HepG2 (cell line): ENCODE results near the gene SNRPN. TPM values are rescaled to one million over a fixed set of nuclear protein-coding genes. Genes with fewer than 3 reads are reported as not detected.
A peak's percentile ranks its signal among the peaks of the same experiment; 100 is the strongest.

Source experiments
- ATAC-seq: fragments of 200-7000 bp; cut with Tn5 transposase; 3 replicates; pipeline ENCODE4 v1.9.1; 2020; ENCODE audit warnings: mild to moderate bottlenecking, moderate library complexity
- BruUV-seq: library from RNA; stranded (reverse); fragments of 400-500 nt; replicated peaks from 2 replicates; lab custom pipeline; 2021; lab: Mats Ljungman, UMichigan
- CTCF ChIA-PET: fragments of 300-600 bp; formaldehyde crosslinking; extraction: SDS; loops from one replicate; lab custom pipeline; 2021; ENCODE audit warnings: low total read pairs, inconsistent platforms, low intra/inter-chr PET ratio; lab: Yijun Ruan, JAX
- POLR2A ChIA-PET: fragments of 350-600 bp; sonication (Branson Sonifier 250); formaldehyde crosslinking; loops from one replicate; lab custom pipeline; 2020; ENCODE audit warnings: antibody characterized with exemption, inconsistent platforms; lab: Yijun Ruan, JAX
- DNase-seq: peaks from one replicate; pipeline ENCODE4 v3.0.0-alpha.2; 2015; ENCODE audit warnings: low spot score
- FAIRE-seq: peaks from 3 replicates; lab custom pipeline; 2011; peaks lifted over from hg19 to GRCh38; lab: Jason Lieb, UNC
- H2AFZ ChIP-seq: one replicate; pipeline ENCODE4 v1.6.1; 2011; ENCODE audit warnings: low read length, inconsistent platforms
- H3K27ac ChIP-seq: fragments of 300-600 bp; 3 replicates; pipeline ENCODE4 v1.8.0; 2011; ENCODE audit warnings: mixed run types, mild to moderate bottlenecking, mixed read lengths, low read length, inconsistent platforms; ENCODE audit not compliant: insufficient read depth; ENCODE audit errors: extremely low read length
- H3K27me3 ChIP-seq, 2 experiments: fragments of 200-600 bp in 1 of 2; 2 replicates in 1 of 2; 3 replicates in 1 of 2; pipeline versions ENCODE4 v1.6.0 to v1.8.0; 2011; ENCODE audit warnings: low read length in 2 of 2, mild to moderate bottlenecking in 2 of 2, moderate library complexity in 2 of 2, inconsistent platforms in 1 of 2; ENCODE audit not compliant: insufficient read depth in 2 of 2, control insufficient read depth in 1 of 2
- H3K36me3 ChIP-seq, 2 experiments: fragments of 200-600 bp in 1 of 2; replicated peaks in 1 of 2; 2 replicates in 1 of 2; 3 replicates in 1 of 2; pipeline versions ENCODE4 v1.5.1 to v1.8.0; 2011; ENCODE audit warnings: low read length in 2 of 2, inconsistent platforms in 1 of 2; ENCODE audit not compliant: insufficient read depth in 2 of 2, control insufficient read depth in 1 of 2
- H3K4me1 ChIP-seq: 2 replicates; pipeline ENCODE4 v1.5.1; 2012; ENCODE audit warnings: low read length, inconsistent platforms; ENCODE audit not compliant: insufficient read depth
- H3K4me2 ChIP-seq: 2 replicates; pipeline ENCODE4 v1.6.0; 2011; ENCODE audit warnings: low read depth, low read length, inconsistent platforms
- H3K4me3 ChIP-seq, 3 experiments: fragments of 200-600 bp in 1 of 3; sonication (generic), shearing (Covaris generic) in 1 of 3; replicated peaks in 1 of 3; 2 replicates each; pipeline ENCODE4 v1.5.1; 2011 to 2016; ENCODE audit warnings: low read length in 3 of 3, inconsistent platforms in 2 of 3, low read depth in 2 of 3, mild to moderate bottlenecking in 2 of 3, control low read depth in 1 of 3, mixed read lengths in 1 of 3; ENCODE audit not compliant: insufficient read depth in 1 of 3
- H3K79me2 ChIP-seq: one replicate; pipeline ENCODE4 v1.6.1; 2011; ENCODE audit warnings: low read length, inconsistent platforms; ENCODE audit not compliant: insufficient read depth
- H3K9ac ChIP-seq: 2 replicates; pipeline ENCODE4 v1.6.0; 2011; ENCODE audit warnings: mild to moderate bottlenecking, low read depth, low read length, inconsistent platforms; ENCODE audit not compliant: insufficient read depth
- H3K9me3 ChIP-seq: 2 replicates; pipeline ENCODE4 v1.5.1; 2012; ENCODE audit warnings: mild to moderate bottlenecking, low read length
- H4K20me1 ChIP-seq: 2 replicates; pipeline ENCODE4 v1.6.0; 2011; ENCODE audit warnings: inconsistent platforms, mild to moderate bottlenecking, low read length, moderate library complexity; ENCODE audit not compliant: insufficient read depth
- ARNT ChIP-seq: fragments of 450-650 bp; IDR thresholded peaks from 2 replicates; pipeline ENCODE4 v1.6.1; 2017
- EP300 ChIP-seq, 3 experiments: sonication (generic) in 1 of 3; formaldehyde crosslinking in 1 of 3; IDR thresholded peaks; 2 replicates each; pipeline versions ENCODE4 v1.5.1 to v1.6.1; 2011 to 2020; ENCODE audit warnings: low read depth in 2 of 3, low read length in 2 of 3, borderline replicate concordance in 1 of 3, improper control_type of control experiment in 1 of 3, mild to moderate bottlenecking in 1 of 3, missing genetic modification reagents in 1 of 3, moderate library complexity in 1 of 3
- FOXA1 ChIP-seq, 2 experiments: fragments of 450-650 bp in 1 of 2; sonication (generic) in 1 of 2; formaldehyde crosslinking in 1 of 2; IDR thresholded peaks; 2 replicates each; pipeline versions ENCODE4 v1.4.0 to v1.6.1; 2016 to 2020; ENCODE audit warnings: missing genetic modification reagents in 1 of 2
- FOXO1 ChIP-seq: sonication (generic); formaldehyde crosslinking; IDR thresholded peaks from 2 replicates; pipeline ENCODE4 v1.4.0; 2020; ENCODE audit warnings: missing genetic modification reagents
- GATA4 ChIP-seq: sonication (generic); IDR thresholded peaks from 2 replicates; pipeline ENCODE4 v1.6.1; 2016; ENCODE audit warnings: antibody characterized with exemption, low read depth, borderline replicate concordance
- HNF4A ChIP-seq: sonication (generic); formaldehyde crosslinking; IDR thresholded peaks from 2 replicates; pipeline ENCODE4 v1.4.0; 2020; ENCODE audit warnings: missing genetic modification reagents
- HNF4G ChIP-seq, 2 experiments: sonication (generic) in 1 of 2; formaldehyde crosslinking in 1 of 2; IDR thresholded peaks; 2 replicates each; pipeline versions ENCODE4 v1.4.0 to v1.6.1; 2011 to 2020; ENCODE audit warnings: borderline replicate concordance in 2 of 2, low read depth in 2 of 2, mild to moderate bottlenecking in 2 of 2, low read length in 1 of 2, missing genetic modification reagents in 1 of 2, moderate library complexity in 1 of 2
- HOXA5 ChIP-seq: sonication (generic); formaldehyde crosslinking; IDR thresholded peaks from 2 replicates; pipeline ENCODE4 v1.4.0; 2020; ENCODE audit warnings: missing genetic modification reagents
- MEIS2 ChIP-seq: sonication (generic); formaldehyde crosslinking; IDR thresholded peaks from 2 replicates; pipeline ENCODE4 v1.9.0; 2021; ENCODE audit warnings: mild to moderate bottlenecking, missing genetic modification reagents
- NCOA2 ChIP-seq: sonication (generic); formaldehyde crosslinking; IDR thresholded peaks from 2 replicates; pipeline ENCODE4 v1.8.0; 2022; ENCODE audit warnings: inconsistent platforms
- PHF21A ChIP-seq: sonication (generic); formaldehyde crosslinking; IDR thresholded peaks from 2 replicates; pipeline ENCODE4 v1.5.0; 2020; ENCODE audit warnings: mild to moderate bottlenecking, missing genetic modification reagents
- PPARG ChIP-seq: conservative IDR thresholded peaks from 2 replicates; pipeline ENCODE4 v1.6.1; 2016; ENCODE audit warnings: missing biosample characterization, missing genetic modification reagents
- RXRB ChIP-seq: IDR thresholded peaks from 2 replicates; pipeline ENCODE4 v1.6.1; 2016; ENCODE audit warnings: borderline replicate concordance, missing genetic modification reagents, missing compliant biosample characterization
- SAP130 ChIP-seq: IDR thresholded peaks from 2 replicates; pipeline ENCODE4 v1.6.1; 2016; ENCODE audit warnings: low read depth
- SKI ChIP-seq: fragments of 450-650 bp; IDR thresholded peaks from one replicate; pipeline ENCODE4 v1.6.1; 2018; ENCODE audit warnings: mild to moderate bottlenecking; ENCODE audit not compliant: partially characterized antibody
- ZNF264 ChIP-seq: sonication (generic); formaldehyde crosslinking; IDR thresholded peaks from 2 replicates; pipeline ENCODE4 v1.4.0; 2020; ENCODE audit warnings: missing genetic modification reagents
- ZNF331 ChIP-seq: sonication (generic); formaldehyde crosslinking; IDR thresholded peaks from 2 replicates; pipeline ENCODE4 v1.4.0; 2020; ENCODE audit warnings: missing genetic modification reagents
- ZNF337 ChIP-seq: sonication (generic); formaldehyde crosslinking; IDR thresholded peaks from 2 replicates; pipeline ENCODE4 v1.5.1; 2020; ENCODE audit warnings: missing genetic modification reagents, low read depth, mild to moderate bottlenecking, borderline replicate concordance
- WGBS: methylation state at CpG from one replicate; pipeline ENCODE4 v1.1.6; 2017; ENCODE audit warnings: low lambda C conversion rate; 5-methylcytosine and 5-hydroxymethylcytosine counted together
- in situ Hi-C: cut with HindIII; loops from 2 replicates; pipeline ENCODE4 v1.10.0; 2017; ENCODE audit warnings: low pct_unique_long_range_greater_than_20kb; ENCODE audit not compliant: extremely low pct_ligation_motif_present
- intact Hi-C: fragments of 100-400 bp; cut with micrococcal nuclease; formaldehyde crosslinking; loops from one replicate; pipeline ENCODE4 v1.10.0; 2022; ENCODE audit not compliant: unreplicated experiment
- polyA plus RNA-seq, 8 experiments: library from polyadenylated mRNA; depleted of rRNA in 3 of 8; stranded (reverse) in 7 of 8; unstranded in 1 of 8; fragments of >200 nt; fragmentation: Illumina TruSeq in 4 of 8; extraction: Trizol in 4 of 8; gene quantifications; 2 replicates each; pipeline versions ENCODE4 v1.2.1 to v1.2.3, GENCODE V29; 2011 to 2016; ENCODE audit warnings: low read depth in 4 of 8, missing spikeins in 1 of 8, mixed read lengths in 1 of 8; ENCODE audit not compliant: insufficient read depth in 1 of 8
- total RNA-seq, 5 experiments: library from RNA; depleted of rRNA; stranded (reverse); fragments of >200 nt; fragmentation: Illumina TruSeq; extraction: Trizol; gene quantifications; 2 replicates each; pipeline ENCODE4 v1.2.3, GENCODE V29; 2016; ENCODE audit warnings: low read depth in 1 of 5
- TF ChIP-seq, protein P1 (sequence below): sonication (generic); formaldehyde crosslinking; conservative IDR thresholded peaks from 2 replicates; pipeline ENCODE4 v1.4.0; 2020; ENCODE audit warnings: mild to moderate bottlenecking, missing genetic modification reagents, moderate library complexity

The SNRPN gene
- total and polyA plus RNA-seq, 2 of the 13 experiments (the other 11 are each of a cell fraction or from before 2014, with no cell fraction given) = 133 to 212 TPM

- in situ Hi-C loops (no loop called here), intact Hi-C loops (no loop called here)
- no peak overlapping the region for H3K9ac ChIP-seq
- H3K27me3 ChIP-seq = no peaks in the 10 kb centered on the region
- no peak for DNase-seq
- POLR2A ChIA-PET = interaction anchor here (0.8 kb wide), 1 partner anchor 31 kb away, joined by 3 read pairs; the partner anchor contains the start of genes SNRPN and SNURF
- no peaks in the 10 kb centered on the region for H3K79me2 ChIP-seq
- no TSS peak for BruUV-seq
- no peak overlapping the region for H3K4me3 ChIP-seq
- no peak for FAIRE-seq
- CTCF ChIA-PET = no interaction called here
- peak overlapping the region; percentile 33 for H3K27ac ChIP-seq
- peak; percentile 59 for ATAC-seq
- peaks cover 51% of the 10 kb centered on the region for H3K4me1 ChIP-seq
- H2AFZ ChIP-seq = no peak overlapping the region
- H3K4me2 ChIP-seq = peak overlapping the region; percentile 39; the same call in 1 of the 2 replicates
- no peaks in the 10 kb centered on the region for H3K36me3 ChIP-seq
- no peaks in the 10 kb centered on the region for H4K20me1 ChIP-seq
- H3K9me3 ChIP-seq = peaks cover 50% of the 10 kb centered on the region; the same call in 1 of the 2 replicates
- 5% methylated on average over 3 of the region's 3 CpGs for WGBS
- peak; percentile 31; the same call in 1 of the 2 replicates for TF ChIP-seq SAP130 (CRISPR knock-in tag)
- TF ChIP-seq HNF4G (IDR thresholded peaks at IDR 0.05; ENCODE audit: borderline replicate concordance, low read depth, low read length) = 0 out of 2 replicates have a peak, but pooled peaks have one; percentile 19
- no peak for TF ChIP-seq HNF4G (CRISPR knock-in tag; IDR thresholded peaks at IDR 0.05; ENCODE audit: borderline replicate concordance, low read depth)
- peak; percentile 41; the same call in 1 of the 2 replicates for TF ChIP-seq HNF4A
- TF ChIP-seq RXRB (CRISPR knock-in tag) = 0 out of 2 replicates have a peak, but pooled peaks have one; percentile 7
- TF ChIP-seq HOXA5 (CRISPR knock-in tag) = peak; percentile 94
- peak; percentile 32; the same call in 1 of the 2 replicates for TF ChIP-seq NCOA2 (CRISPR knock-in tag)
- TF ChIP-seq MEIS2 = peak; percentile 86
- peak in 1 of 2 experiments; percentile 24; a peak in 1 of 4 replicates for TF ChIP-seq EP300 (IDR thresholded peaks at IDR 0.05; ENCODE audit: low read depth in 2 of 2, low read length in 2 of 2)
- no peak for TF ChIP-seq EP300 (CRISPR knock-in tag; IDR thresholded peaks at IDR 0.05; ENCODE audit: borderline replicate concordance)
- no peak for TF ChIP-seq ZNF264 (CRISPR knock-in tag)
- TF ChIP-seq ZNF331 (CRISPR knock-in tag) = no peak
- TF ChIP-seq ARNT = no peak
- no peak for TF ChIP-seq ZNF337 (CRISPR knock-in tag)
- 0 out of 2 replicates have a peak, but pooled peaks have one; percentile 13 for TF ChIP-seq FOXO1 (CRISPR knock-in tag)
- 0 out of 2 replicates have a peak, but pooled peaks have one; percentile 27 for TF ChIP-seq GATA4
- no peak for TF ChIP-seq SKI
- TF ChIP-seq PHF21A (CRISPR knock-in tag) = peak; percentile 34; the same call in 1 of the 2 replicates
- TF ChIP-seq, protein P1, sequence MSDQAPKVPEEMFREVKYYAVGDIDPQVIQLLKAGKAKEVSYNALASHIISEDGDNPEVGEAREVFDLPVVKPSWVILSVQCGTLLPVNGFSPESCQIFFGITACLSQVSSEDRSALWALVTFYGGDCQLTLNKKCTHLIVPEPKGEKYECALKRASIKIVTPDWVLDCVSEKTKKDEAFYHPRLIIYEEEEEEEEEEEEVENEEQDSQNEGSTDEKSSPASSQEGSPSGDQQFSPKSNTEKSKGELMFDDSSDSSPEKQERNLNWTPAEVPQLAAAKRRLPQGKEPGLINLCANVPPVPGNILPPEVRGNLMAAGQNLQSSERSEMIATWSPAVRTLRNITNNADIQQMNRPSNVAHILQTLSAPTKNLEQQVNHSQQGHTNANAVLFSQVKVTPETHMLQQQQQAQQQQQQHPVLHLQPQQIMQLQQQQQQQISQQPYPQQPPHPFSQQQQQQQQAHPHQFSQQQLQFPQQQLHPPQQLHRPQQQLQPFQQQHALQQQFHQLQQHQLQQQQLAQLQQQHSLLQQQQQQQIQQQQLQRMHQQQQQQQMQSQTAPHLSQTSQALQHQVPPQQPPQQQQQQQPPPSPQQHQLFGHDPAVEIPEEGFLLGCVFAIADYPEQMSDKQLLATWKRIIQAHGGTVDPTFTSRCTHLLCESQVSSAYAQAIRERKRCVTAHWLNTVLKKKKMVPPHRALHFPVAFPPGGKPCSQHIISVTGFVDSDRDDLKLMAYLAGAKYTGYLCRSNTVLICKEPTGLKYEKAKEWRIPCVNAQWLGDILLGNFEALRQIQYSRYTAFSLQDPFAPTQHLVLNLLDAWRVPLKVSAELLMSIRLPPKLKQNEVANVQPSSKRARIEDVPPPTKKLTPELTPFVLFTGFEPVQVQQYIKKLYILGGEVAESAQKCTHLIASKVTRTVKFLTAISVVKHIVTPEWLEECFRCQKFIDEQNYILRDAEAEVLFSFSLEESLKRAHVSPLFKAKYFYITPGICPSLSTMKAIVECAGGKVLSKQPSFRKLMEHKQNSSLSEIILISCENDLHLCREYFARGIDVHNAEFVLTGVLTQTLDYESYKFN (CRISPR knock-in tag) = peak; percentile 68
- peak; percentile 62; the same call in 1 of the 2 replicates for TF ChIP-seq PPARG (CRISPR knock-in tag)
- no peak for TF ChIP-seq FOXA1 (IDR thresholded peaks at IDR 0.05)
- 0 out of 2 replicates have a peak, but pooled peaks have one; percentile 31 for TF ChIP-seq FOXA1 (CRISPR knock-in tag; IDR thresholded peaks at IDR 0.05)
Measured at GRCh38 chr15:24924153-24924552, 30.6 kb upstream of the SNRPN start.
